Smooth muscle cell (in vitro differentiated cells): ENCODE results near the gene OGFOD2. TPM values are rescaled to one million over a fixed set of nuclear protein-coding genes. Genes with fewer than 3 reads are reported as not detected.

Experiments
- DNase-seq: peaks from one replicate; lab custom pipeline; 2025; ENCODE audit not compliant: unreplicated experiment; lab: John Stamatoyannopoulos, UW
- H2AFZ ChIP-seq: fragments of 200-600 bp; sonication (generic); 2 replicates; pipeline ENCODE4 v1.6.0; 2016; ENCODE audit warnings: antibody characterized with exemption, low read depth, mild to moderate bottlenecking
- H3F3A ChIP-seq: fragments of 200-600 bp; sonication (generic); 2 replicates; pipeline ENCODE4 v1.6.0; 2017; ENCODE audit warnings: antibody characterized with exemption, low read depth
- H3K27ac ChIP-seq: fragments of 200-600 bp; sonication (generic); 2 replicates; pipeline ENCODE4 v1.5.1; 2016; ENCODE audit warnings: low read depth, mild to moderate bottlenecking
- H3K27me3 ChIP-seq: fragments of 200-600 bp; sonication (generic); 2 replicates; pipeline ENCODE4 v1.6.1; 2016; ENCODE audit warnings: low read depth, mild to moderate bottlenecking
- H3K36me3 ChIP-seq: fragments of 200-600 bp; sonication (generic); 2 replicates; pipeline ENCODE4 v1.5.1; 2016; ENCODE audit warnings: low read depth
- H3K4me1 ChIP-seq: fragments of 200-600 bp; sonication (generic); 2 replicates; pipeline ENCODE4 v1.5.1; 2016; ENCODE audit warnings: low read depth
- H3K4me2 ChIP-seq: fragments of 200-600 bp; sonication (generic); 2 replicates; pipeline ENCODE4 v1.6.0; 2016; ENCODE audit warnings: mild to moderate bottlenecking
- H3K4me3 ChIP-seq: fragments of 200-600 bp; sonication (generic); 2 replicates; pipeline ENCODE4 v1.5.1; 2016; ENCODE audit warnings: mild to moderate bottlenecking
- H3K79me2 ChIP-seq: fragments of 200-600 bp; sonication (generic); 2 replicates; pipeline ENCODE4 v1.6.0; 2016; ENCODE audit warnings: low read depth, mild to moderate bottlenecking
- H3K9ac ChIP-seq: fragments of 200-600 bp; sonication (generic); 2 replicates; pipeline ENCODE4 v1.6.0; 2016; ENCODE audit warnings: low read depth
- H3K9me3 ChIP-seq: fragments of 200-600 bp; sonication (generic); replicated peaks from 2 replicates; pipeline ENCODE4 v1.5.1; 2016; ENCODE audit warnings: low read depth
- H4K20me1 ChIP-seq: fragments of 200-600 bp; sonication (generic); 2 replicates; pipeline ENCODE4 v1.6.0; 2016; ENCODE audit warnings: low read depth
- CTCF ChIP-seq: fragments of 200-600 bp; sonication (generic); IDR thresholded peaks from 2 replicates; pipeline ENCODE4 v1.5.1; 2017; ENCODE audit warnings: borderline replicate concordance, mild to moderate bottlenecking, antibody characterized with exemption; ENCODE audit not compliant: insufficient read depth, poor library complexity, severe bottlenecking
- WGBS: methylation state at CpG from one replicate; pipeline ENCODE4 v1.1.7; 2016; ENCODE audit warnings: low lambda C conversion rate; 5-methylcytosine and 5-hydroxymethylcytosine counted together
- polyA plus RNA-seq: library from polyadenylated mRNA; unstranded; fragments of >200 nt; fragmentation: Nextera tagmentation; extraction: Ambion mirVana; gene quantifications from 2 replicates; pipeline ENCODE4 v1.2.1, GENCODE V29; 2016
- total RNA-seq: library from RNA; depleted of rRNA; stranded (reverse); fragments of >200 nt; gene quantifications from 2 replicates; pipeline ENCODE4 v1.2.3, GENCODE V29; 2014

OGFOD2 gene
- total and polyA plus RNA-seq, 2 experiments from 2014 or later: 9.7 to 15.8 TPM

- Histone ChIP-seq H3K4me2 (peak overlapping the region; percentile 48), H3K9ac (peak overlapping the region; percentile 79), H3K36me3 (no peaks in the 10 kb centered on the region), H3K4me1 (peaks cover 6% of the 10 kb centered on the region), H3K9me3 (no peaks in the 10 kb centered on the region), H2AFZ (no peak overlapping the region), H3K27ac (peak overlapping the region; percentile 92), H3K27me3 (no peaks in the 10 kb centered on the region), H3F3A (no peaks in the 10 kb centered on the region), H3K79me2 (no peaks in the 10 kb centered on the region), H3K4me3 (no peak overlapping the region), H4K20me1 (no peaks in the 10 kb centered on the region)
- peak; percentile 32 for TF ChIP-seq CTCF
- WGBS: 32% methylated on average over 10 of the region's 10 CpGs
- peak; percentile 78 for DNase-seq
Observed at GRCh38 chr12:122946690-122947341, 28.2 kb upstream of the OGFOD2 start.

DNA sequence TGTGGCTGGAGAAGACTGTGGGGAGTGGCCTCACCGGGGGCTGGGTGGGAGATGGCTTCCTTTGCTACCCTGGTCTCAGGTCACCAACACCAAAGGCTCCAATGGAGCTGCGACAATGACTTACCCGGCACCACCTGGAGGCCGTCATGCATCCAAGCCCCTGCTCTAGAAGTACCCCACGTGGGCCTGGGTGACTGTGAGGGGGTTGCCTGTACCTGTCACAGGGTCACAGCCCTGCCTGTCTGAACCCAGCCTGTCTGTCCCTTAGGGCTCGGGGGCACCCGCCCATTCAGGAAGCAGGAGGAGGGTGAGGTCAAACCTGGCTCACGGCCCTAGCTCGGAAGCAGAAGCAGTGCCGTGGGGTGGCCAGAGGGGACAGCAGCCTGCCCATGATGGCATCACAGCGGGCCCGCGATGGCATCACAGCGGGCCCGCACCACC lies 27.7 kb upstream of the OGFOD2 start:
- H3K9ac ChIP-seq: peak overlapping the region; percentile 79
- H3K9me3 ChIP-seq: no peaks in the 10 kb centered on the region
- H3K4me3 ChIP-seq: no peak overlapping the region
- no peaks in the 10 kb centered on the region for H3K36me3 ChIP-seq
- H3K27me3 ChIP-seq: no peaks in the 10 kb centered on the region
- TF ChIP-seq CTCF: no peak
- no peaks in the 10 kb centered on the region for H3K79me2 ChIP-seq
- no peak overlapping the region for H2AFZ ChIP-seq
- H3K4me2 ChIP-seq: peak overlapping the region; percentile 48
- no peaks in the 10 kb centered on the region for H3F3A ChIP-seq
- H4K20me1 ChIP-seq: no peaks in the 10 kb centered on the region
- peak overlapping the region; percentile 92 for H3K27ac ChIP-seq
- H3K4me1 ChIP-seq: peaks cover 6% of the 10 kb centered on the region
- DNase-seq: no peak
- 76% methylated on average over 13 of the region's 15 CpGs for WGBS

DNA sequence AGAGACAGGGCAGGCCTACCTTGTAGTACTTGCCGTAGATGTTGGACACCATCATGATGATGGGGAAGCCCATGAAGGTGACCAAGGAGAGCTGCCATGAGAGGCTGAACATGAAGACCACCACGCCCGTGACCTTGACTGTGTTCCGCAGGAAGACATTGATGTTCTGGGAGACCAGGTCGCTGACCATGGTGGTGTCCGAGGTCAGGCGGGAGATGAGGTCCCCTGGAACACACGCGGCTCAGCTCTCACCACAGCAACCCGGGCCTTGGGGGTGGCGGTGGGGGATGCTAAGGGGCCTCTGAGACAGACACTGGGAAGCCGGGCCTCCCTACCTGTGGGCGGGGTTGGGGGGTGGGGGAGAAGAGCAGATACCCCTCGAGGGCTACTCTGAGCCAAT lies 26.4 kb upstream of the OGFOD2 start:
- no peak for TF ChIP-seq CTCF
- Histone ChIP-seq H3K4me3 (no peak overlapping the region), H3K9ac (no peak overlapping the region), H2AFZ (no peak overlapping the region), H3K27me3 (no peaks in the 10 kb centered on the region), H3F3A (no peaks in the 10 kb centered on the region), H3K27ac (no peak overlapping the region), H3K36me3 (no peaks in the 10 kb centered on the region), H3K4me2 (no peak overlapping the region), H3K79me2 (no peaks in the 10 kb centered on the region), H3K4me1 (peaks cover 6% of the 10 kb centered on the region), H3K9me3 (no peaks in the 10 kb centered on the region), H4K20me1 (peaks cover 5% of the 10 kb centered on the region)
- DNase-seq: no peak
- 95% methylated on average over 10 of the region's 14 CpGs for WGBS

DNA sequence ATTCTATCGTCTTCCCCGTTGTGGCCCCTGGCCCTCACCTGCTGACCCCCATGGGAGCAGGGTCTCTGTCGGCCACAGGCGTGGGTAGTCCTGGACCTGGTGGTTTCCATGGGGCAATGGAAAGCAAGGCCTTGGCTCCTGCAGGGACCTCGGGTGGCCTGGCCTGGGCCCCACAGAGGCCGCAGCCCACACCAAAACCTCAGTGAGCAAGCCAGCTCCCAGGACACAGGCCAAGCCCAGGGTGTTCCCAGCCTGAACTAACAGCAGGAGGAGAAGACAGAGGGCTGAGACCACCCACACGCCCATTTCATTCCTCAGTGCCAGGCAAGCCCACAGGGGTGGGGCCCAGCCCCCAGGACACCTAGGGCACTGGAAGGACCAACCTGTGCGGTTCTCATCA lies 25.6 kb upstream of the OGFOD2 start:
- H3K4me1 ChIP-seq: peaks cover 6% of the 10 kb centered on the region
- H3K4me2 ChIP-seq: no peak overlapping the region
- DNase-seq: no peak
- no peak overlapping the region for H3K4me3 ChIP-seq
- H3K27ac ChIP-seq: no peak overlapping the region
- no peaks in the 10 kb centered on the region for H3K79me2 ChIP-seq
- no peaks in the 10 kb centered on the region for H3K27me3 ChIP-seq
- no peaks in the 10 kb centered on the region for H3K36me3 ChIP-seq
- H2AFZ ChIP-seq: no peak overlapping the region
- no peak overlapping the region for H3K9ac ChIP-seq
- TF ChIP-seq CTCF: no peak
- no peaks in the 10 kb centered on the region for H3F3A ChIP-seq
- no peaks in the 10 kb centered on the region for H3K9me3 ChIP-seq
- WGBS: 95% methylated on average over 8 of the region's 8 CpGs
- peaks cover 5% of the 10 kb centered on the region for H4K20me1 ChIP-seq
